SK-N-SH (cell line): ENCODE results near the gene ATP5PB. TPM values are rescaled to one million over a fixed set of nuclear protein-coding genes. Genes with fewer than 3 reads are reported as not detected.
A peak's percentile ranks its signal among the peaks of the same experiment; 100 is the strongest.

ENCODE experiments used
- CTCF ChIA-PET: fragments of 300-600, 350-600 bp; formaldehyde crosslinking; extraction: SDS; loops from one replicate; lab custom pipeline; 2021; lab: Yijun Ruan, JAX
- POLR2A ChIA-PET: fragments of 350-600 bp; sonication (Branson Sonifier 250); formaldehyde crosslinking; extraction: SDS; loops from one replicate; lab custom pipeline; 2020; ENCODE audit warnings: antibody characterized with exemption, inconsistent platforms; lab: Yijun Ruan, JAX
- DNase-seq: peaks from one replicate; pipeline ENCODE4 v3.0.0; 2012
- H2AFZ ChIP-seq: fragments of 200-600 bp; sonication (generic); 2 replicates; pipeline ENCODE4 v1.8.1; 2016; ENCODE audit warnings: antibody characterized with exemption, mild to moderate bottlenecking, low read depth
- H3F3A ChIP-seq: fragments of 200-600 bp; sonication (generic); replicated peaks from 2 replicates; pipeline ENCODE3; 2016; ENCODE audit warnings: antibody characterized with exemption, mild to moderate bottlenecking; ENCODE audit not compliant: insufficient read depth
- H3K27ac ChIP-seq, 2 experiments: fragments of 200-500 bp in 1 of 2; fragments of 200-600 bp in 1 of 2; sonication (Bioruptor generic) in 1 of 2; sonication (generic), shearing (Covaris generic) in 1 of 2; 2 replicates each; pipeline versions ENCODE4 v1.5.1 to v1.6.1; 2014 to 2016; ENCODE audit warnings: low read depth in 2 of 2, inconsistent platforms in 1 of 2, low read length in 1 of 2, mild to moderate bottlenecking in 1 of 2, mixed read lengths in 1 of 2
- H3K27me3 ChIP-seq: fragments of 200-600 bp; sonication (generic), shearing (Covaris generic); 2 replicates; pipeline ENCODE4 v1.6.1; 2016; ENCODE audit warnings: mixed run types; ENCODE audit not compliant: insufficient read depth
- H3K36me3 ChIP-seq, 2 experiments: fragments of 200-500 bp in 1 of 2; fragments of 200-600 bp in 1 of 2; sonication (Bioruptor generic) in 1 of 2; sonication (generic) in 1 of 2; replicated peaks in 1 of 2; 2 replicates each; pipeline versions ENCODE3 to v1.5.1; 2014 to 2016; ENCODE audit warnings: low read length in 1 of 2, mild to moderate bottlenecking in 1 of 2; ENCODE audit not compliant: insufficient read depth in 2 of 2, control insufficient read depth in 1 of 2
- H3K4me1 ChIP-seq, 2 experiments: fragments of 200-500 bp in 1 of 2; fragments of 200-600 bp in 1 of 2; sonication (Bioruptor generic) in 1 of 2; sonication (generic), shearing (Covaris generic) in 1 of 2; 2 replicates each; pipeline versions ENCODE4 v1.5.1 to v1.6.1; 2014 to 2016; ENCODE audit warnings: low read depth in 1 of 2, low read length in 1 of 2, mixed run types in 1 of 2; ENCODE audit not compliant: insufficient read depth in 2 of 2, control insufficient read depth in 1 of 2
- H3K4me2 ChIP-seq: fragments of 200-600 bp; sonication (generic), shearing (Covaris generic); 2 replicates; pipeline ENCODE4 v1.6.1; 2017; ENCODE audit warnings: mixed run types
- H3K4me3 ChIP-seq, 2 experiments: fragments of 200-500 bp in 1 of 2; fragments of 200-600 bp in 1 of 2; sonication (Bioruptor generic) in 1 of 2; sonication (generic), shearing (Covaris generic) in 1 of 2; 2 replicates each; pipeline versions ENCODE4 v1.5.1 to v1.8.1; 2014 to 2016; ENCODE audit warnings: low read depth in 2 of 2, inconsistent platforms in 1 of 2, low read length in 1 of 2, mild to moderate bottlenecking in 1 of 2, mixed read lengths in 1 of 2, moderate library complexity in 1 of 2
- H3K79me2 ChIP-seq: fragments of 200-600 bp; sonication (generic); 2 replicates; pipeline ENCODE4 v1.8.1; 2017; ENCODE audit warnings: mild to moderate bottlenecking; ENCODE audit not compliant: insufficient read depth
- H3K9ac ChIP-seq: fragments of 200-600 bp; sonication (generic); 2 replicates; pipeline ENCODE4 v1.6.1; 2017; ENCODE audit warnings: mixed run types
- H3K9me2 ChIP-seq: fragments of 200-600 bp; sonication (generic); 2 replicates; pipeline ENCODE4 v1.6.1; 2017; ENCODE audit warnings: mixed run types
- H3K9me3 ChIP-seq: fragments of 200-600 bp; sonication (generic); 2 replicates; pipeline ENCODE4 v1.6.1; 2017; ENCODE audit warnings: mixed run types, mild to moderate bottlenecking, moderate library complexity
- H4K20me1 ChIP-seq: fragments of 200-600 bp; sonication (generic); 2 replicates; pipeline ENCODE4 v1.6.1; 2017; ENCODE audit warnings: mild to moderate bottlenecking, mixed run types; ENCODE audit not compliant: insufficient read depth
- CHD2 ChIP-seq: fragments of 150-350 bp; IDR thresholded peaks from 2 replicates; pipeline ENCODE4 v1.6.1; 2018; ENCODE audit warnings: low read length; ENCODE audit not compliant: partially characterized antibody
- EP300 ChIP-seq, 2 experiments: IDR thresholded peaks; 2 replicates each; pipeline versions ENCODE4 v1.4.0 to v1.6.1; 2012; ENCODE audit warnings: borderline replicate concordance in 1 of 2, low read depth in 1 of 2, low read length in 1 of 2
- EZH2phosphoT487 ChIP-seq: fragments of 200-600 bp; sonication (generic); IDR thresholded peaks from 2 replicates; pipeline ENCODE4 v1.6.1; 2017; ENCODE audit warnings: low read depth, mixed run types, mild to moderate bottlenecking, antibody characterized with exemption, moderate library complexity, borderline replicate concordance
- FOSL2 ChIP-seq: IDR thresholded peaks from 2 replicates; pipeline ENCODE4 v1.4.0; 2012; ENCODE audit warnings: low read depth, mild to moderate bottlenecking, moderate library complexity, borderline replicate concordance
- FOXM1 ChIP-seq: IDR thresholded peaks from 2 replicates; pipeline ENCODE4 v1.4.0; 2012; ENCODE audit warnings: low read depth, mild to moderate bottlenecking
- GATA2 ChIP-seq: sonication (generic); formaldehyde crosslinking; IDR thresholded peaks from 2 replicates; pipeline ENCODE4 v1.5.0; 2020; ENCODE audit warnings: mild to moderate bottlenecking, missing genetic modification reagents
- IRF3 ChIP-seq: fragments of 150-350 bp; IDR thresholded peaks from 2 replicates; pipeline ENCODE4 v1.6.1; 2016; ENCODE audit warnings: mild to moderate bottlenecking, low read depth, low read length
- JUND ChIP-seq: IDR thresholded peaks from 2 replicates; pipeline ENCODE4 v1.4.0; 2012
- MAX ChIP-seq: IDR thresholded peaks from 2 replicates; pipeline ENCODE4 v1.4.0; 2012; ENCODE audit warnings: low read depth
- PBX3 ChIP-seq: IDR thresholded peaks from 2 replicates; pipeline ENCODE4; 2012
- RAD21 ChIP-seq: IDR thresholded peaks from 2 replicates; pipeline ENCODE4 v1.6.1; 2012; ENCODE audit warnings: mild to moderate bottlenecking, low read length
- REST ChIP-seq: IDR thresholded peaks from 2 replicates; pipeline ENCODE4 v1.6.1; 2012; ENCODE audit warnings: mild to moderate bottlenecking, low read depth, low read length, moderate library complexity
- RFX5 ChIP-seq: IDR thresholded peaks from 2 replicates; pipeline ENCODE4 v1.6.1; 2012; ENCODE audit warnings: mild to moderate bottlenecking, improper control_type of control experiment, low read length
- RXRA ChIP-seq: IDR thresholded peaks from 2 replicates; pipeline ENCODE4 v1.4.0; 2012; ENCODE audit warnings: low read depth, mild to moderate bottlenecking, borderline replicate concordance
- SIN3A ChIP-seq: IDR thresholded peaks from 2 replicates; pipeline ENCODE4 v1.6.1; 2012; ENCODE audit warnings: low read depth, mild to moderate bottlenecking, low read length, moderate library complexity, borderline replicate concordance
- TAF1 ChIP-seq: IDR thresholded peaks from 2 replicates; pipeline ENCODE4 v1.6.1; 2012; ENCODE audit warnings: low read depth, mild to moderate bottlenecking, low read length, moderate library complexity, borderline replicate concordance
- TCF12 ChIP-seq: IDR thresholded peaks from 2 replicates; pipeline ENCODE4 v1.4.0; 2012
- USF1 ChIP-seq: IDR thresholded peaks from 2 replicates; pipeline ENCODE4 v1.4.0; 2012; ENCODE audit warnings: low read depth, borderline replicate concordance
- USF2 ChIP-seq: fragments of 150-350 bp; IDR thresholded peaks from 2 replicates; pipeline ENCODE4 v1.6.1; 2017; ENCODE audit warnings: antibody characterized with exemption, low read length, low read depth, borderline replicate concordance
- ZBTB33 ChIP-seq: IDR thresholded peaks from 2 replicates; pipeline ENCODE4 v1.4.0; 2012; ENCODE audit warnings: low read depth, borderline replicate concordance
- WGBS: methylation state at CpG from one replicate; pipeline ENCODE4 v1.1.6; 2017; ENCODE audit warnings: low lambda C conversion rate; 5-methylcytosine and 5-hydroxymethylcytosine counted together
- polyA plus RNA-seq, 3 experiments: library from polyadenylated mRNA; depleted of rRNA; stranded (reverse); fragments of >200 nt; gene quantifications; 2 replicates each; pipeline ENCODE4 v1.2.3, GENCODE V29; 2012

The ATP5PB gene
- polyA plus RNA-seq, 1 of the 3 experiments (the other 2 are of a cell fraction): 177 TPM

- Histone ChIP-seq H3K4me2 (peak overlapping the region; percentile 84), H4K20me1 (no peaks in the 10 kb centered on the region), H3K79me2 (peaks cover 76% of the 10 kb centered on the region), H2AFZ (no peak overlapping the region), H3K4me3 (peak overlapping the region; percentile 97 to 99; a peak in 3 of 4 replicates), H3K36me3 (peaks cover 34 to 54% of the 10 kb centered on the region in 2 experiments), H3K9me2 (no peaks in the 10 kb centered on the region), H3F3A (no peaks in the 10 kb centered on the region), H3K27me3 (no peaks in the 10 kb centered on the region), H3K27ac (no peak overlapping the region), H3K9ac (0 out of 2 replicates have a peak overlapping the region, but pooled peaks have one; percentile 93), H3K9me3 (no peaks in the 10 kb centered on the region), H3K4me1 (peaks cover 5% of the 10 kb centered on the region in 2 experiments; a peak in 3 of 4 replicates)
- WGBS: 81% methylated on average over 4 of the region's 4 CpGs
- DNase-seq: no peak
- TF ChIP-seq GATA2 (CRISPR knock-in tag): no peak
- TF ChIP-seq FOXM1: no peak
- TF ChIP-seq JUND: no peak
- TF ChIP-seq TCF12: no peak
- no peak for TF ChIP-seq IRF3
- no peak for TF ChIP-seq SIN3A
- no peak for TF ChIP-seq CHD2
- no peak for TF ChIP-seq MAX
- TF ChIP-seq RAD21: no peak
- TF ChIP-seq EP300 (IDR thresholded peaks at IDR 0.05; ENCODE audit: borderline replicate concordance in 1 of 2, low read depth in 1 of 2, low read length in 1 of 2): no peak
- TF ChIP-seq EZH2phosphoT487: no peak
- no peak for TF ChIP-seq REST
- no peak for TF ChIP-seq RXRA
- TF ChIP-seq USF2: no peak
- no peak for TF ChIP-seq TAF1
- TF ChIP-seq FOSL2: no peak
- TF ChIP-seq PBX3: no peak
- no peak for TF ChIP-seq RFX5
- no peak for TF ChIP-seq ZBTB33
- no peak for TF ChIP-seq USF1
- POLR2A ChIA-PET: no interaction called here
- CTCF ChIA-PET: interaction anchor here (0.9 to 1.0 kb wide), 2 partner anchors 11 to 322 kb away, joined by 3 read pairs; no protein-coding TSS in a partner anchor
Measured at GRCh38 chr1:111446967-111447892, 2.0 kb upstream of the ATP5PB start.
